Right ventricle myocardium inferior (tissue), 1 donor: ENCODE measurements around the gene DENND4C. TPM values are rescaled to one million over a fixed set of nuclear protein-coding genes. Genes with fewer than 3 reads are reported as not detected.
"Not testable (repeated sequence)": the region's sequence is repeated elsewhere in the genome, so short reads cannot be mapped to it uniquely, and the experiment has no call there.

ENCODE experiments used
- ATAC-seq: fragments of 200-7000 bp; cut with Tn5 transposase; one replicate; pipeline ENCODE4 v1.9.1; 2020; ENCODE audit warnings: mild to moderate bottlenecking, moderate library complexity
- DNase-seq: peaks from one replicate; pipeline ENCODE4 v3.0.0; 2021; ENCODE audit errors: missing footprints
- intact Hi-C: fragments of 100-400 bp; cut with DNase I; formaldehyde crosslinking; loops from one replicate; pipeline ENCODE4 v1.11.0; 2022
- total RNA-seq: library from RNA; stranded (reverse); fragmentation: NEBNext Ultra II Directional; extraction: Animal tissue kit (Norgen Biotek cat#: 25700); gene quantifications from one replicate; pipeline ENCODE4 v1.2.1, GENCODE V29; 2021
- donor health status: DM: no; HTN: yes; CAD: no; lungs with severe emphysema.

The DENND4C gene
- total RNA-seq, 1 donor from 2014 or later: 22.0 TPM

DNA sequence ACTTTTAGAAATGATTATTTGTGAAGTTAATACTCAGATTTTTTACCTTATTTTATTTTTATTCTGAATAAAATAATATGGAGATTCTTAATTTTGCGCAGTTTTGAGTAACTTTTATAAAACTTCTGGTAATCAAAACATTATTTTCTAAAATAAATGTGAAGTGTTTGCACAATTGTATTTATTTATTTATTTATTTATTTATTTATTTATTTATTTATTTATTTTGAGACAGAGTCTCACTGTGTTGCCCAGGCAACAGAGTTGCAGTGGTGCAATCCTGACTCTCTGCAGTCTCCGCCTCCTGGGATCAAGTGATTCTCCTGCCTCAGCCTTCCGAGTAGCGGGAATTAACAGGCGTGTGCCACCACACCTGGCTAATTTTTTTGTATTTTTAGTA is 76.1 kb downstream of the DENND4C start:
- DNase-seq (no peak), ATAC-seq (no peak)
- intact Hi-C loops: no loop called here

DNA sequence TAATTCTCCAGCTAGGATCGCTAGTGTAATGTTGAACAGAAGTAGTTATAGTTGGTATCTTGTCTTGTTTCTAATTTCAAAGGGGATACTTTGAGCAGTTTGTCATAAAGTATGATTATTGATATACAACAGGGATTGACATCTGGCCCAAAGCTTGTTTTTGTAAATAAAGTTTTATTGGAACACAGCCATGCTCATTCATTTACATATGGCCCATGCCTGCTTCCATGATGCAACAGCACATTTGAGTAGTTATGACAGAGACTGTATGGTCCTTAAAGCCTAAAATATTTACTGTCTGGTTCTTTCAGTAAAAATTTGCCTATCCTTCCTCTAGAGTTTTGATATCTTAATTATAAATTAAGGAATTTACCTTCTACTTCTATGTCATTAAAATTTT is 79.8 kb downstream of the DENND4C start:
- DNase-seq (no peak), ATAC-seq (no peak)
- intact Hi-C loops: no loop called here

DNA sequence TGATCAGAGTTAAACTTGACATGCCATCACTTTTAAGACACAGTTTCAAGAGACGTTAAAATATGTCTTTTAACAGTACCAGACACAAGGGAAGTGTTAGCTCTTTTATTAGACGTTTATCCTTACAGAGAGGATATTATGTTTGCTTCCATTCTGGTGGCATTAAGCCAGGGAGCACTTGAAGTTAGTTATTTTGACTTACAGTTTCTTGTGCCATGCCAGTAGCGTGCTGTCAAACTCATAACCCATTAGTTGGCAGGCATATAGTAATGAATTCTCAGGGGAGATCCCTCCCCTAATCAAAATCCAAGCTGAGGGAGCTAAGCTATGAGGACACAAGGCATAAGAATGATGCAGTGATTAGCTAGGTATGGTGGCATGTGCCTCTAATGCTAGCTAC is 83.1 kb downstream of the DENND4C start:
- intact Hi-C loops: no loop called here
- ATAC-seq: peak; percentile 34
- no peak for DNase-seq

DNA sequence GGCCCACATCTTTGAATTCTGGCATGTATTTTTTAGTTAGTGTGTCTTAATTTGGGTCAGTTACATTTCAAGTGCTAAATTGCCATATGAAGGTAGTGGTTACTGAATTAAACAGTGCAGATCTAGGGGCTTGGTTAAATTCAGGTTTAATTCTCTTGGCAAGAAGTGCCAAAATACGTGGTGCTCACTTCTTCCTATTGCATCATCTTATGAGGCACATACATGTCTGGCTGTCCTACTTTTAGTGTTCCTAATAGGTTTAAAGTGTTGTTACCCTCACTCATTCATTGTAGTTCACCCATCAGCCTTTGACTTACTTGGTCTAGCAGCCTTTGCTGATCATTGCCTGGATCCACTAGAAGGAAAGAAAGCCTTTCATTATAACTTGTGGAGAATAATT is 90.0 kb downstream of the DENND4C start:
- ATAC-seq (no peak), DNase-seq (no peak)
- intact Hi-C loops: no loop called here

DNA sequence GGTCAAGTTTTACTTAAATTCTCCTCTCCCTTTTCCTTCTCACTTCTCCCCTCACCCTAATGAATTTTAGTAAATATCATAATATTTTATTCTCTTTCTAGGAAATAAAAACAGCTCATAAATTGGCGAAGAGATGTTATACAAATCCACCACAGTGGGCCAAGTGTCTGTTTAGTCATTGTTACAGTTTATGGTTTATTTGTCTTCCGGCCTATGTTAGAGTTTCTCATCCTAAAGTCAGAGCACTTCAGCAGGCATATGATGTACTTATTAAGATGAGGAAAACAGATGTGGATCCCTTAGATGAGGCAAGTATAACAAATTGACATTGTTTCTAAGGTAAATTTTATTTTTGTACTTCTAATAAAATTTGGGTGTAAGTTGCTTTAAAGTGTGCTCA is 101.4 kb downstream of the DENND4C start:
- intact Hi-C loops: no loop called here
- DNase-seq (no peak), ATAC-seq (no peak)

DNA sequence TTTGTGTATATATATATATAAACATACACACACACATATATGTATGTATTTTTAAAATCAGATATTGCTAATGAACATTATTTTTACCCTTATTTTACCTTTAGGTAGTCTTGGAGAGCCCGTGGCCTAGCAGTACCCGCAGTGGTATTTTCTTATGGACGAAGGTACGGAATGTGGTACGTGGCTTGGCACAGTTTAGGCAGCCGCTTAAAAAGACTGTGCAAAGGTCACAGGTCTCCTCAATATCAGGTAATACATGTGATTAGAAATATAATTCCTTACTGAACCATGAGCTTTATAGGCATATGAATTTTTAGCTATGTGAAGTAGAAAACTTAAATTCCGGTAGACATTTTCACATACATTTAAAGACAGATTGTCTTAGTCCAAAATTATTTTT is 105.7 kb downstream of the DENND4C start:
- intact Hi-C loops: no loop called here
- no peak for DNase-seq
- ATAC-seq: no peak

DNA sequence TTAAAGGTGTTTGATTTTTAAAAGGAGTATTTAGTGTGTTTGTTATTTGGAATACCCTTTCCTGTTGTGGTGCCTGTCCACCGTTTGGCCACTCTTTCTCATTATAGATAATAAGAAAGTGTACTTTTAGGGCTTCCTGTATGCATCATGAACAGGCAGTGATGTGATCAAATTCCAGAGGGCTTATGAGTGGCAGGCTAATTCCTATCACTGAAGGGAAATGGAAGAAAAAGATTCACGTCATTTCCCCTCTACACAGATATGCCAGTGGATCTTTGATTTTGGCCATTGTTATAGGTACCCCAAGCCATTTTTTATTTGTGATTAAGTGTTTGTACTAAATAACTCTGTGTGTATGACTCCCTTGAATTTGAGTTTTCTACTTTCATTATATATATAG is 112.5 kb downstream of the DENND4C start:
- ATAC-seq (no peak), DNase-seq (no peak)
- intact Hi-C loops: no loop called here

DNA sequence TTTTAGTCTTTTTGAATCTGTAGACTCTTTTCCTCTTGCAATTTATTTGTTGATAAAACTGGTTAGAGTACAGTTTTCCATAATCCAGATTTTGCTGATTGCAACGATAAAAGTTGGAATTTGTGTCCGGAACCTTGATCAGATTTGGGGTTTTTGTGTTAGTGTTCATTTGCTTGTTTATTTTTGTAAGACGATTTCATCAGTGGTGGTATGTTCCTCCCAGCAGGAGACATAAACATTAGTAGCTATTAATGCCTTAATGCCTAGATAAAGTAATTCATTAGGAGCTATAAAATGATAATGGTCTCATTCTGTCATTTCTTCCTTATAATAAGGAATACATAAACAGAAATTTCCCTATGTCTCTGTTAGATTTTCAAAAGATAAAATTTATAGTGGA is 128.2 kb downstream of the DENND4C start:
- DNase-seq (no peak), ATAC-seq (no peak)
- intact Hi-C loops: no loop called here

DNA sequence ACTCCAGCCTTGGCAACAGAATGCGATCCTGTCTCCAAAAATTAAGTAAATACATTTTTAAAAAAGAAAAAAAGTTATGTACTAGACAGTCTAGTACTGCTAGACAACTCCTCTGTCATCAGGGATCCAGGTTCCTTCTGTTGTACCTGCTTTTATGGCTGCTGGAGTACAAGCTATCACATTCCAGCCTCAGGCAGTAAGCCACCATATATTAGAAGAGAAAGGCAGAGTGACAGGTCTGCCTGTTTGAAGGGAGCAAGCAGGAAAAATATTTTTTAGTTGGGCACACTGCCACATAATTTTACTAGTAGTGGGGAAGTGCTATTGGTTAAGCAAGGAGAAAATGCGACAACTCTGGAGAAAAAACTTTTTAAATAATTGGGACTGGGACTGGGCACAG is 138.6 kb downstream of the DENND4C start:
- intact Hi-C loops: no loop called here

DNA sequence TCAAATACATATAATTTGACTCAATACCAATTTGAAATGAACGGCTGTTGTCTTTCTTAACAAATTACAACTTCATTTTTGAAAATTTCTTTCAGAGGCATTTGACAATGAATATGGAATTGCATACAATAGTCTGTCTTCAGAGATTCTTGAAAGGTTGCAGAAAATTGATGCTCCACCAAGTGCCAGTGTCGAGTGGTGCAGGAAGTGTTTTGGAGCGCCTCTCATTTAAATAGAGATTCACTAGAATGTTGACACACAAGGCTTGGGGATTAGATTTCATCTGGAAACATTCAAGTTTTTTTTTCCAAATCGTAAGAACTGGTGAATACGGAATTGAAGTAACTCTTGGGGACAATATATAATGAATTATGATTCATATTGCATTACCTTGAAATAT is 141.4 kb downstream of the DENND4C start:
- intact Hi-C loops: loop anchor here (10.0 kb wide), 2 partner anchors 137 to 287 kb away; partner anchors contain the start of gene DENND4C
- ATAC-seq (no peak), DNase-seq (no peak)

More for the DNA sequence above, 138.6 kb downstream of the DENND4C start:
- no peak for DNase-seq
- ATAC-seq: no peak

DNA sequence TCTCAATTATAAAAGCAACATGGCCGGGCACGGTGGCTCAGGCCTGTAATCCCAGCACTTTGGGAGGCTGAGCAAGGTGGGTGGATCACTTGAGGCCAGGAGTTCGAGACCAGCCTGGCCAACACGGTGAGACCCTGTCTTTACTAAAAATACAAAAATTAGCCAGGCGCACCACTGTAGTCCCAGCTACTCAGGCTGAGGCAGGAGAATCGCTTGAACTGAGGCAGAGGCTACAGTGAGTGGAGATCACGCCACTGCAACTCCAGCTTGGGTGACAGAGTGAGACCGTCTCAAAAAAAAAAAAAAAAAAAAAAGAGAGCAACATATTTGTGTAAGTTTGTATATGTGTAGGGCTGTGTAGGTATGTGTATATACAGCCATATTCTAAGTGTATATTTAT is 142.1 kb downstream of the DENND4C start:
- ATAC-seq (no peak), DNase-seq (no peak)
- intact Hi-C loops: loop anchor here (10.0 kb wide), 2 partner anchors 138 to 288 kb away; partner anchors contain the start of gene DENND4C

DNA sequence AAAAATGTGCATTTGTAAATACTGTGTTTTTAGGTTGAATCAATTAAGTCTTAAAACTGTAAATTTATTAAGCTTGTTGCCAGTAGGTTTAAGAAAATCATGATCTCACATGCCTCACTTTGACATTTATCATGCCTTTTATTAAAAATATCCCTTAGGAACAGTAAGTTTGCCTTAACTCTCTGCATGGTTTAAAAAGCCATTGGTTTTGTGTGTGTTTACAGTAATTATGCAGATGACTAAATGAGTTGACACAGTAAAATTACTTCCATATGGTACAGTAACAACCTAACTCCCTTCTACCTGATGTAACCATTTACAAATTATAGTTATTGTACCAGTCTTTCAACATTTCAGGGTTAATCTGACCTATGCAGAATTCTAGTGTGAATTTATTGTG is 143.0 kb downstream of the DENND4C start:
- intact Hi-C loops: loop anchor here (10.0 kb wide), 2 partner anchors 139 to 289 kb away; partner anchors contain the start of gene DENND4C
- DNase-seq (no peak), ATAC-seq (no peak)

DNA sequence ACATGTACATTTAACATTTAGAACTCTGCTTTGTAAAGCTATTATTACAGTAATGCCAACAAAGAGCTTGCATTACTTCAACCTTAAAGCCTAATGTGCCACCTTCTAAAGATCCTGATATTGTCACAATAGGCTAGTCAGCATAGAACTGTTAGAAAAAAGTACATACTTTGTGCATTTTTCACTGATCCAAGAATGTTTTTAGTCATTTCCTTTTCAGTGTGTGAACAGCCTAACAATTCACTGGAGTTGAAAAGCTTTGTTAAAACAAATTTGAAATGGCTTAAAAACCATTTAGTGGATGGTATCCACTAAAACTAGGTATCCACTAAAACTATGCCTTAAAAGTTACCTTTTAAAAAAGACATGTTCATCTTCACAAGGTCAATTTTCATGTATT is 145.0 kb downstream of the DENND4C start:
- DNase-seq (no peak), ATAC-seq (no peak)
- intact Hi-C loops: loop anchor here (10.0 kb wide), 2 partner anchors 141 to 291 kb away; partner anchors contain the start of gene DENND4C

DNA sequence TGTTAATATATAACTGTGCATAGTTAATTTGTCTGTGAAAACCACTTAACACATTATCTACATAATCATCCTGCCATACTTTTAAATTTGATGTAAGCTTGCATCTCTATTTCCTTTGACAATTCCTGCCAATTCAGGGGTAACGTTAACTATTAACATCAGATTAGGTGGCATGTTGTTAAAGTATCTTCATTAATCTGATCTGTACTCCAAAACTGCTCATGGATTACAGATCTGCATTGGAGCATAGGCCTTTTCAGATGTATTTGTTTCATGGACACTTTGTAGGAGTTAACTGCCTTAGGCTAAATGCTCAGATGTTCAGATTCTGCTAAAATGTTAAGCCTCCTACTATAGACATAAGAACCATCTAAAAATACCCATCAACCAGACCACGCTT is 146.4 kb downstream of the DENND4C start:
- intact Hi-C loops: loop anchor here (10.0 kb wide), 2 partner anchors 142 to 292 kb away; partner anchors contain the start of gene DENND4C
- DNase-seq (no peak), ATAC-seq (no peak)

DNA sequence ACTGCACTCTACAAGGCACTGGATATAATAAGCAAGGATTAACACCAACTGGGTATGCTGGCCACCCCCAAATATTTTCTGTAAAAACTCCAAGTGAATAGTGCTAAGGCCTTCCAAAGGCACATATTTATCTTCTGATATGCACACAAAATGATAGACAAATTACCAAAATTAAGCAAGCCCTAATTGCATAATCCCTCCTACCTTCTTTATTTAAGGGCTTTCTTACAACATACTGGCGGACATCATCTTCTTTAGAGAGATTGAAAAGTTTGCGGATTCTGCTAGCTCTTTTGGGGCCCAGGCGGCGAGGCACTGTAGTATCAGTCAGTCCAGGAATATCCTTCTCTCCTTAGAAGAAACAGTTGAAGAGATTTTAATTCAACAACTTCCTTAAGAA is 147.7 kb downstream of the DENND4C start:
- DNase-seq: no peak
- intact Hi-C loops: loop anchor here (10.0 kb wide), 2 partner anchors 143 to 293 kb away; partner anchors contain the start of gene DENND4C

DNA sequence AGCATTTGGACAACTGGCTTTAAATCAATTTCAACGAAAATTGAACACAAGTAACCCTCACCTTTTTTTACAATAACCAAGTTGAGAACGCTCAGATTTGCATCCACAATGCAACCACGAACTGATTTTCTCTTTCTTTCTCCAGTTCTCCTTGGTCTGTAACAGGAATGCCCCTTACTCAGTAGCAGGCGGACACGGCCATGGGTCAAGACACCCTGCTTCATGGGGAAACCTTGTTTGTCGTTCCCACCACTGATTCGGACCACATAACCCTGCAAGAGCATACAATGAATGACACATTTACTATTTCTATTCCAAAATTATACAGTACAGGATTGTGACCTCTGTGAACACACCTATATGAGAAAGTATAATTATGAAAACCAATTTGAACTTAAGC is 148.2 kb downstream of the DENND4C start:
- intact Hi-C loops: loop anchor here (10.0 kb wide), 2 partner anchors 144 to 294 kb away; partner anchors contain the start of gene DENND4C
- ATAC-seq (no peak), DNase-seq (no peak)

More for the DNA sequence above, 147.7 kb downstream of the DENND4C start:
- ATAC-seq: no peak

DNA sequence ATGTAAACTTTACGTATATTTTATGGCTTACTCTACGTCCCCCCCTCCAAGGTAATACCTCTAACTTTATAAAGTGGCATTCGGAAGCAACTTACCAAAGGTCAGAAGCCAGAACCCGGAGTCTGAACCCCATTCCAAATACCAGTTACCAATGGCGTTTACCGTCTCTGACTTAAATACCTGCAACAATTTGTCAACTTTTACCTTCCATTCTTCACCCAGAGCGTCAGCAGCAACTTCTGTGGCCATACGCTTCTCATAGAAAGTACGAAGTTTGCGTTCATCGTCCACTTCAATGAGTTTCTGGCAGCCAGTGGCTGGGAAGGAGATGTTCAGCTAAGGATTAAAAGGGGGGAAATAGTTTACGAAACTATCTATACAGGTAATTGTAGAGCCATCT is 148.8 kb downstream of the DENND4C start:
- intact Hi-C loops: loop anchor here (10.0 kb wide), 2 partner anchors 144 to 294 kb away; partner anchors contain the start of gene DENND4C
- ATAC-seq (no peak), DNase-seq (no peak)

DNA sequence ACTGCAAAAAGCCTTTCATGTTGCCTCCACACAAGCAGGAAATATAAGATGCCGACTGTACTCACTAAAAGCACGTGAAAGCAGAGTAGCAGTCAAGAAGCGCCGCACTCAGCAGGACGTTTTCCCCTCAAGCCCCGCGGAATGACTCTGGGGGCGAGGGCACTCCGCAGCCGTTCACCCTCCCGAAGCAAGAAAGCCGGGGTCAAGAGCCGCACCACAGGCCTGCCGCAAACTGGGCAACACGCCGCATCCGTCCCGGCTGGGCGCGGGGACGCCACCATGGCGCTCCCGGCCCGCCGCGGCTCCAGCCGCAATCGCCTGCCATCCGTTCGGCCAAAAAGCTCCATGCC is 149.2 kb downstream of the DENND4C start:
- ATAC-seq (peak; percentile 47), DNase-seq (peak; percentile 75)
- intact Hi-C loops: loop anchor here (2.0 to 10.0 kb wide), 4 partner anchors 29 to 295 kb away; partner anchors contain the start of genes ACER2 and DENND4C

DNA sequence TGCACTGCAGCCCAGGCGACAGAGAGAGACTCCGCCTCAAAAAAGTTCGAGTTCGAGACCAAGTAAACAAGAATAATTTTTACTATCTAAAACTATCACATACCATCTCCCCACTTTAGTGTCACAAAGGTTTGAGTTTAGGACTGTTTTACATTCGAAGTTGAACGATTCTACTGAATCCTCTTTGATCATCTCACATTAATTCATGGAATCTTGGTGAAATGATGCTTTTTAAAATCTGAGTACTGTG is 150.3 kb downstream of the DENND4C start:
- intact Hi-C loops: loop anchor here (2.0 kb wide), 2 partner anchors 28 to 76 kb away; partner anchors contain the start of gene ACER2
- ATAC-seq (no peak), DNase-seq (no peak)

DNA sequence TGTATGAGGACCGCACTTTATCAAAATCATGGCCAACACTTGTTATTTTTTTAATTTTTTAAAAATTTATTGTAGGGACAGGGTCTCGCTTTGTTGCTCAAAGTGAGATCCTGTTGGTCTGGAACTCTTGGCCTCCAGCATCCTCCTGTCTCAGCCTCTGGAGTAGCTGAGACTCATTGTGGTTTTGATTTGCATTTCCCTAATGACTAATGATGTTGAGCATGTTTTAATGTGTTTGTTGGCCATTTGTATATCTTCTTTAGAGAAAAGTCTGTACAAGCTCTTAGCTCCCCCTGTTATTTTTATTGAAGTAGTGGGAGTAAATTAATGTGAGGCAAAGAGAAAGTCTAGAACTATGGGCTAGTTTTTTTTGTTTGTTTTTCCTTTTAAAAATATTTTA is 151.2 kb downstream of the DENND4C start:
- intact Hi-C loops: loop anchor here (2.0 kb wide), 2 partner anchors 27 to 75 kb away; partner anchors contain the start of gene ACER2
- DNase-seq (no peak), ATAC-seq (no peak)

DNA sequence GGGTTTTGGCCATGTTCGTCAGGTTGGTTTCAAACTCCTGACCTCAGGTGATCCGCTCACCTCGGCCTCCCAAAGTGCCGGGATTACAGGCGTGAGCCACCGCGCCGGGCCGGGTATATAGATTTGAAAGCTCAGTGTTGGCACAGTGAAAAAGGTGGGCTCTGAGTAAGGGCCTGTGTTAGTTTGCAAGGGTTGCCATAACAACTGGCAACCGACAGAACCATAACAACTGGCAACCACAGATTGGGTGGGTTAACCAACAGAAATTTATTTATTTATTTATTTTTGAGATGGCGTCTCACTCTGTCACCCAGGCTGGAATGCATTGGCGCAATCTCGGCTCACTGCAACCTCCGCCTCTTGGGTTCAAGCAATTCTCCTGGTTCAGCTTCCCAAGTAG is 154.7 kb downstream of the DENND4C start:
- intact Hi-C loops, DNase-seq, ATAC-seq: not testable (repeated sequence)
